Activated T-cell treated with anti-CD3 and anti-CD28 coated beads for 24 hours (primary cell): ENCODE measurements around the gene ZNF81.
A peak's percentile ranks its signal among the peaks of the same experiment; 100 is the strongest.
"Not testable (repeated sequence)": the region's sequence is repeated elsewhere in the genome, so short reads cannot be mapped to it uniquely, and the experiment has no call there.

Source experiments
- DNase-seq: peaks from one replicate; pipeline ENCODE4 v3.0.0-alpha.2; 2020; ENCODE audit warnings: low read depth

ZNF81 gene

DNA sequence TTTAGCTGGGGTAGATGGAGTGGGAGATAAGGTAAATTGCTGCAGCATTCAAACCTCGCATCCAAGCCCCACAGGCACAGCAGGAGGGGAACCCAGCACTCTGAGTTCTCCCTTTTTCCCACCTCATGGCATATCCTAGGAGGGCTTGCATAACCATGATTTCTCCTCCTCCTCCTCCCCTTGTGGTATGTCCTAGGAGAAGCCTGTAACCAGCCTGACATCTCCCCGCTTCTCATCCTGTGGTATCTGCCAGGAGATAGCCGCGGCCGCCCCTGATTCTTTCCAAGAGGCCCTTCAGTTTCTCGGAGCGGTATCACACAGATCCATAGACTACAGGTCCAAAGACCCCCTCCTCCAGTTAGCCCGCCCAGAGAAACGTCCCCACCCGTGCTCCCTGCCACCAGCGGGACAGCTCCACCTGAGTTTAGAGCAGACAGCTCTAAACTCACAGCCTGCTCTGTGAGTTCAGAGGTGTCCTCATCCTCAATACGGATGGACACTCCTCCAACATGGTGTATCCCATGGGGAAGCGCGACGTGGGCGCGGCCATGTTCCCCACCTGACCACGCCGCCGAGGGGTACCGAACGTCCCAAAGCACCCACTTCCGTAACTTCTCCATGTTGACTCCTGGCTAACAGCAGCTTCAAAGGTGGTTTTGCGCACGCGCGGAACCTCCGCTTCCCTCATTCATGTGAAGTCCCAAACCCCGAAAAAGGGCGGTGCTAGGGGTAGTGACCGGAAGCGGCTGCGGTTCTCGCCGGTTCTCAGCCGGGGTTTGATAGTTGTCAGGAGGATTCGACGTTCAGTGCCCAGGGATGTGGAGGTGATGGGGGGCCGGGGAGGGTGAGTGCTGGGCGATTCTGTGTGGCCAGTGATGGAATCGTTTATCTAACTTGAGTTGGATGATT lies at the start of gene ZNF81:
Gene ZNF81 (plus strand): TSS at position 739 of the 909 bp plus-strand sequence. CDS start 9,366 bp downstream, outside the sequence.
- DNase-seq: peak; percentile 83

DNA sequence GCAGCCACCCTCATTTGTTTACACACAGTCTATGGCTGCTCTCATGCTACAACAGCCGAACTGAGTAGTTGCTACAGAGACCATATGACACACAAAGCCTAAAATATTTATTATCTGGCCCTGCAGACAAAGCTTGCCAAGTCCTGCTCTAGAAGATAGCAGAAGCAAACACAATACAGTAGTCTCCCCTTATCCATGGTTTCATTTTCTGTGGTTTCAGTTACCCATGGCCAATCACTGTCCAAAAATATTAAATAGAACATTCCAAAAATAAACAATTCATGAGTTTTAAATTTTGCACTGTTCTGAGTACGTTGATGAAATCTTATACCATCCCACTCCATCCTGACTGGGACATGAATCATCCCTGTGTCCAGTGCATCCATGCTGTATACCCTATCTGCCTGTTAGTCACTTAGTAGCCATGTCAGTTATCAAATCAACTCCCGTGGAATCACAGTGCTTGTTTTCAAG lies 40.2 kb upstream of the ZNF81 start:
- DNase-seq: no peak

DNA sequence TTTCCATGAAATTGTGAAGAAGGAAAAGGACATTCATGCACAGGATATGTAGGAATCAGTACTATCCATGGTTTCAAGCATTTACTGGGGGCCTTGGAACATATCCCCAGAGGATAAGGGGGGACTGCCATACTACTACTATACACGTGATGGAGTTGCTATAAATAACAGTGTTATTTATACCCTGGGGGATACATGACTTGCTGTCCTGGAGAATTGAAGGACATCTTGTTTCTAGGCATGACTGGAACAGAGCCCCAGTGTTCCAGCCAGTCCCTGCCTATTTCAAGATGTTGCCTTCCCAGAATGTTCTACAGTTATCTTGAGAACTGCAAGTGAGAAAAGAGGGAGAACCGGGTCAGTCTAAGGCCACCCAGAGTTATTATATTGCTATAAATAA lies 39.6 kb upstream of the ZNF81 start:
- no peak for DNase-seq

DNA sequence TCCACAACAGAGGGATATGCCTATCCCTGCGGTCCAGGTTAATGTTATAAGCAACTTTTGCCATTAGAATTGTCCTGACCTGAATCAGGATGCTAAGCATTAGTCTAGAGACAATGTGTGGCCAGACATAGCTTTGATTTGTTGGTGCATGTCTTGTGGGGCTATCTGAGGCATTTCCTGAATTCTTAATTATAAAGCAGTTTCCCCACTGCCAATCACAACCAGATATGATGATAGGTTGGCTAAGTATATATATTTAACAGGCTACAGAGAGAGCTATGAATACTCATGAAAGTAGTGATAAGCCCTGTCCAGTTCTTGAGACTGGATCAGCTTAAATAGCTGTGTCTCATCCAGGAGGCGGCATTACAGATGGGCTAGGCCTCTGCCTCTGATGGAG lies 37.8 kb upstream of the ZNF81 start:
- DNase-seq: no peak

DNA sequence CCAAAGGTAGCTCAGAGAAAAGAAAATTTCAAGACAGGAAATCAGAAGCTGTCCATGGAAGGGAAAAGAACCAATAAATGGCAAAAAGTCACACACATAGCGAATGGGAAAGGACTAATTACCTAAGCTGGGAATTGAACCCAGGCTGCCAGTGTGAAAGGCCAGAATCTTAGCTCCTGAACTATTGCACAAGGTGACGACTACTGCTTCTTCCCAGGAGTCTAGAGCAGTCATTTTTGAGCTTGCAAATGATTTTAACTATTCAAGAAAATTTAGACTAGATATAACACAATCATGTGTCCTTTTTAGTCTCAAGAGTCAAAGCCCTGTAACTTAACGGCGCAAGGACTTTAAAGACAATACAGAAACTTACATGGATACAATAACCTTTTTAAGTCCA lies 34.1 kb upstream of the ZNF81 start:
- no peak for DNase-seq

DNA sequence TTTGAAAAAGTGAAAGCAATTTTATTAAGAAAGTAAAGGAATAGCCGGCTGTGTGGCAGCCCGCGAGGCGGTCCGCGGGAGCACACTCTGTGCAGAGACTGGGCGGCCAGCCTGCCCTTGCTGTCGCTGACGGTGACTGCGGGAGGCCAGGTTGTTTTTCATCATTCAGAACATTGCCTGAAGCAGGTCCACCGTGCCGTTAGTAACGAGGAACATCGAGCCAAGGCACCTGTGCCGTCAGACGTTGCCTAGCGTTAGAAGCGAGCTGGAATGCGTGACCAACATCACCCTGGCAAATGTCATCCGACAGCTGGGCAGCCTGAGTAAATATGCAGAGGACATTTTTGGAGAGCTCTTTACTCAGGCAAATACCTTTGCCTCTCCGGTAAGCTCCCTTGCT lies 33.6 kb upstream of the ZNF81 start:
- DNase-seq: not testable (repeated sequence)

DNA sequence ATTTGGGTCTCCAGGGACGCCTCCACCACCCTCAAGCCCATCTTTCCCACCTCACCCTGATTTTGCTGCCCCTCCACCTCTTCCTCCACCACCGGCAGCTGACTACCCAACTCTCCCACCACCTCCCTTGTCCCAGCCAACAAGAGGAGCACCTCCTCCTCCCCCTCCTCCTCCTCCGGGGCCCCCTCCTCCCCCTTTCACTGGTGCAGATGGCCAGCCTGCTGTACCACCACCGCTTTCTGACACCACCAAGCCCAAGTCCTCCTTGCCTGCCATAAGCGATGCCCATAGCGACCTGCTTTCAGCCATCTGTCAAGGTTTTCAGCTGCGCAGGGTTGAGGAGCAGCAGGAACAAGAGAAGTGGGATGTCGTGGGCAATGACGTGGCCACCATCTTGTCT lies 32.4 kb upstream of the ZNF81 start:
- DNase-seq: no peak

DNA sequence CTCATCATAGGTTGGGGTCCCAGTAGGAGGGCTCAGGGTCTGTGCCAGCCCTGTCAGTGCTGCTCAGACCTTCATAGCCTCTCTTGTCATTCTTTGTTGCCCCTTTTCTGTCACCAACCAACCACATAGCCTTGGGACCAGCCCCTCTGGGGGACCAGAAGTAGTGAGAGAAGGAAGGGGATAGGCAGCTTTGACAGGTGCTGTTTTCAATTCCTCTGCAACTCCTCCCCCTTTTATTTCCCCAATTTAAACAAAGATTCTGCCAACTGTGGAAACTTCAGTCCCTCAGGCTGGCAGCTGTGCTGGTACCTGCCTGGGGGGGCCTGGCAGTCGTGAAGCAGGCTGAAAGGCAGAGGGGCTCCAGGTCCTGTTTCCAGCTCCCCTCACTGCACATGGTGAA lies 30.9 kb upstream of the ZNF81 start:
- not testable (repeated sequence) for DNase-seq

DNA sequence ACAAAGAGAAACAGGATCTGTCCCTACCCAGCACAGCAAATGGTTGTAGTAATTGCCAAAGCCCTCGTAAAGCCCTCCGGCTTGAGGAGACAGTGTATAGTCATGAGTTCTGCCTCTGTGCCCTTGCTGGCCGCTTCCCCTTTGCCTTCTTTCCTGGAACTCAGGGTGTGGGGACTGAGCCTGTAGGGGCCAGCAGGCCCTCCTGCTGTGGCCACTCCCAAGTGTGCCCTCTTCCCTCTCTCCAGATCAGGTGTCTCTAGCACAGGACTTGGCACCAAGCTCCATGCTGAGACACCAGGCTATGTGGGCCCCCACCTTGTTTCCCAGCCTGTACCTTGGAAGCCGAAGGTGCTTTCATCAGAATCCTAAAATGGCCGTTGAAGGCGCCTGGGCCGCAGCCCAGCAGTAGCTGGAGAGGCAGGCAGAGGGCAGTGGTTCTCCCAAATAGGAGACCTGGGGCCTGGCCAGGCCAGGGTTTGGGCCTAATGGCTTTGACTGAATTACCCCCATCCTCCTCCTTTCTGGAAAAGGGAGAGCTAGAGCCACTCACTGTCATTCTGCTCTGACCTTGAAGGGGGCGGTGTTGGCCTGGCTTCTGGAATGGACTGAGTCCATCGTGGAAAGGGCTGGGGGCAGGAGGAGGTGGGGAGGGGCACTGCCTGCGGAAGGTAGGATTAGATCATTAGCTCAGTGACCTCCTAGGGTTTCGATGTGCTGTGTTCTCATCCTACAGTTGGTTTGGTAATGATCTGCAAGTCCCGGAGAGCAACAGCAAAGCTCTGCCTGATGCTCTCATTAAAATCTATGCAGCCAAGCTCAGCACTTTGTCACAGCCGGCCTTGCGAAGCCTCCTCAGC lies 30.1 kb upstream of the ZNF81 start:
- DNase-seq: not testable (repeated sequence)

DNA sequence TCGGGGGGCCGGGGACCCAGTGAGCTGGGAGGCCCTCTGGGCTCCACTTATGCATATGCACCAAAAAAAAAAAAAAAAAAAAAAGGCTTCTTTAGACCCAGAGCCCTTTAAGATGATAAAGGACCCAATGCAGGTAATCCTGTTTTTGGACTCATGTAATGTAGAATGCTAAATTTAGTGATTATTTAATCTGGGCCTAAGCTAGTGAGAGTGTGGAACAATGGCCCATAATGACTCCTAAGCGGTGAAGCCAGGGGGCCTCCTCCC lies 29.5 kb upstream of the ZNF81 start:
- DNase-seq: not testable (repeated sequence)

DNA sequence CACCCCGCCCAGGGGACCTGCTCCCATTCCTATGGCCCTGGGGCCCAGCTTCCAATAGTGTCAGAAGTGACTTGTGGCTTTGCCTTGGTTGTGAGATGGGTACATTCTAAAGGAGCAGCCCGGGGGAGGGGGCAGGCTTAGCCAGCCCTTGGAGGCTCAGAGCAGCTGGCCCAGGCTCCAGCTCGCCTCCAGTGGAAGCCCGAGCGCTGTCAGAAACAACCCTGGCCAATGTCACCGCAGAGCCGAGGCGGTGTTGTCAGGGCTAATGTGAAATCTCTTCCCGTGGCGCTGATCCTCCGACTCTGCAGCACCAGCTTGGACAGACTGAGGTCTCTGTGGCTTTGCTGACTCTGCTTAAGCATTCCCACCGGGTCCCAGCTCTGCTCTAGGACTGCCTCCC lies 29.2 kb upstream of the ZNF81 start:
- no peak for DNase-seq

DNA sequence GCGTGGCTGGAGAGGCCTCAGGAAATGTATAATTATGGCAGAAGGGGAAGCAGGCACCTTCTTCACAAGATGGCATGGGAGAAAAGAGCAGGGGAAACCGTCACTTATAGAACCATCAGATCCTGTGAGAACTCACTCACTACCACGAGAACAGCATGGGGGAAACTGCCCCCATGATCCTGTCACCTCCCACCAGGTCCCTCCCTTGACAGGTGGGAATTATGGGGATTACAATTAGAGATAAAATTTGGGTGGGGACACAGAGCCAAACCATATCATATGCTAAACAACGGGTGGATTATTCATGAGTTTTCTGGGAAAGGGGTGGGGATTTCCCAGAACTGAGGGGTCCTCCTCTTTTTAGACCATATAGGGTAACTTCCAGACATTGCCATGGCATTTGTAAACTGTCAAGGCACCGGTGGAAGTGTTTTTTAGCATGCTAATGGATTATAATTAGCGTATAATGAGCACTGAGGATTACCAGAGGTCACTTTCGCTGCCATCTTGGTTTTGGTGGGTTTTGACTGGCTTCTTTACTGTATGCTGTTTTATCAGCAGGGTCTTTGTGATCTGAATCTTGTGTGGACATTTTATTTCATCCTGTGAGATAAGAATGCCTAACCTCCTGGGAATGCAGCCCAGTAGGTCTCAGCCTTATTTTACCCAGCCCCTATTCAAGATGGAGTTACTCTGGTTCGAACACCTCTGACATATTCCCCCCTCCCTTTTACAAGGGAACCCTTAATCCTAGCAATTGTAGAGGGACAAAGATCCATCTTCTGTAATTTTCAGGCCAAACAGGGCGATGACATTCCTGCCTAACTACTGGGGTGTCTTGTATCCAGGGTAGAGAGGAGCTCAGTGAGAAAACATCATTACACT lies 27.6 kb upstream of the ZNF81 start:
- no peak for DNase-seq

DNA sequence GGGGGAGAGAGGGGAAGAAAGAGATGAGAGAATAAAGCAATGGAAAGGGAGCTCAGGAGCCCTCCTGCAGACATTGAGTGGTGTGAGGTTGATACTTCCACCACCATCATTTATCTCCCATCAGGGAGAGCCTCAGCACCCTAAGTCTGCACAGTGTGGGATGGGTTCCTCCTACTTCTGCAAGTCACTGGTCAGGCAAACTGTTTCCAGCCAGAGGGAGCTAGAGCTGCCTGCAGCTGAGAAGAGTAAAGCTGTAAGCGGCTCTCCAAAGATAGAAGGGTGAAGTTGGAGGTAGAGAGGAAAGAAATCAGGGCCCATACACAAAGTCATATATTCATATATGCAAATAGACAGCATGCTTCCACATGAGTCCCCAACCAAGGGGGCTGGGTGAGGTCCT lies 21.9 kb upstream of the ZNF81 start:
- no peak for DNase-seq

DNA sequence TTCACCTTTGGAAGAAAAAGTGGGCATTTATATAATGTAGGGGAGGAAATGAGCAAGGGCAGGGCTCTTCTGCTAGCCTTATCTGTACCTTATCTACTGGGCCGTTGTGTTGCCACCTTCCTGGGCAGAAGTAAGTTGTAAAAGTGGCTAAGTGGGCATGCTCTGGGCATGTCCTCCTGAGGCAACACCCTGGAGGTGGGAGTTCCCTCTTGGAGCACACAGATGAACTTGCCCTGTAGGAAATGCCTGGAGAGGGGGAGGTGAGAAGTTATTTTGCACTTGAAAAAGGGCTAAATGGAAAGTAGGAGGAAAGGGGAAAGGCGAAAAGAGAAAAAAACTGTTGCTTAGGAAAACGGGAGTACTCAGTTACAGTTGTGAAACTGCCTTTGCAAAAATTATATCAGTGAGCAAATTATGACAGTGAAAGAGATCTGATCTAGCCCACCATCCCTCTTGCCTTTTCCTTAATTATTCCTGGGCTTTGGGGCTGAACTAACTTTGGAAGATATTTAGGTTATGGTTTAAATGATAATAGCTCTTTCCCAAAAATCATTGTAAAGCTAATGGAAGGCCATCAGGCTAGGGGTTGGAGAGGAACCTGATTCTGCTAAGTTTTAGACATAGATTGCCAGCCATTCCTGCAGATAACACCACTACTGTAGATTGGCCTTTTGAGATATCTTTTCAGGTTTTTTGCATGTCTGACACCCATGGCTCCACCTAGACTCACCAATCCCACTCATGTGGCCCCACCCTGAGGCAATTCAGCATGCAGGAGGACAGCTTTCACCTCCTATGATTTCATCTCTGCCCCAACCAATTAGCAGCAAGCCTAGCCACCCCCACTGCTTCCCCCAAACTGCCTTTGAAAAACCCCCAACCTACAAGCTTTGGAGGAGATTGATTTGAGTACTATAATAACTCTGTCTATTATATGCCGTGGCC lies 20.5 kb upstream of the ZNF81 start:
- no peak for DNase-seq

DNA sequence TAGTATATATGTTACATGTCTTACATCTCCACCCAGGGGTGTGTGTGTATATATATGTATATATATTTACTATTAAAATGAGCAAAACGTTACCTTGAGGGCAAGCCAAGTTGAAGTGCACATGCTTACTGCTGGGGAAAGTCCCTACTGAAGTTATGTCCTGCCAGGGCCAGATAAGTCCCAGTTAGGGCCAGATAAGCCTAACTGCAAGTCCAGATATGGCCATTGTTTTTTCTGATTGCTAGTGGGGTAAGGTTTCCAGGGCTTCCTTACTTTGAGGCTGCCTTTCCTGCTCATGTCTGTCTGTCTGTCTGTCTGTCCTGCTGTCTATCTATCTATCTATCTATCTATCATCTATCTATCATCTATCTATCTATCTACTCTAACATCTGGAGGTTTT lies 19.3 kb upstream of the ZNF81 start:
- no peak for DNase-seq

DNA sequence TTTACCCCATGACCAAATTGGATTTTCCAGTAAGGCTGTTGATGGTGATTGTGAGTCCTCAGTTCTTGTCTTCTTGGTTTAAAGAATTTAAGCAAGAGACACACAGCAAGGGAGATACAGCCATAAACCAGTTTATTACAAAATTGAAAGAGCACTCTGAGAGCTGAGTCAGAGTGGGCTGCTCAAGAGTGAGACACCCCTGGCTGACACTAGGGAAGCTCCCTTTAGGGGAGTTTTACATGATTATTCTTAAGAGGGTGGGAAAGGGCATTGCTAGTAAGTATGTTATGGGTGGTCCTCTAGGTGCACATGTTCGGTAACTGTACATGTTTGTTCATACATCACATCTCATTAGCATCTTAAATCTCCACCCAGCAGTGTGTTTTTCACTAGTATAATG lies 18.8 kb upstream of the ZNF81 start:
- DNase-seq: no peak

DNA sequence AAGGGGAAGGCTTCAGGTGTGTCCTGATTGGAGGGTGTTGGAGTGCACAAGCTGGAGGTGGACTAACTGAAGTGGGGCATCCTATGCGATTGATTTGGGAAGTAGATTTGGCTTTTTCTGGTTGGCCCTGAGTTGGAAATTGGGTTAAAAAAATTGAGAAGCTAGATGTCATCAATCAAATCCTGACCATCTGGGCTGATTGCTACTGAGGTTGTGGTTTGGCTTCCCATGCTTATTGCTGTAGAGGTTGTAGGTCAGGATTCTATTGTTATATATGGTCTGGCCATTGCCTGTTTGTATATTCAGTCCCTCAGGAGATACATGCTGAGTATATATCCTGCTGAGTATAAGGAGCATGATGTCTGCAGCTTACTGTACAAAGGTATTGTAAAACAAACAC lies 7.7 kb upstream of the ZNF81 start:
- no peak for DNase-seq

DNA sequence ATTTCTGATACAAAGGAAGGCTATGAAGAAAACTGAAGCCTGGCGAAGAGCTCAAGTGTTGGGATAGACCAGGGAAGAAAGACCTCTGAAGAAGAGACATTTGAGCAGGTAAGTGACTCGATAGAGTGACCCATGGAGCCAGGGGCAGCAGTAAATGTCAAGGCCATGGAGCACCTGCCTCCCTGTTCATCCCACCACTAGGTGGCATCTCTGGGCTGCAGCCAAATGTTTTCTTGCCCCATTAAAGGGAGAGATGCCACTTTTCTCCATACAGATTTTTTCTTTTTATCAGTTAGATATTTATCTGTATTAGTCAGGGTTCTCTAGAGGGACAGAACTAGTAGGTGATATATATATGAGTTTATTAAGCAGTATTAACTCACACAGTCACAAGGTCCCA lies 4.9 kb upstream of the ZNF81 start:
- DNase-seq: peak; percentile 11

DNA sequence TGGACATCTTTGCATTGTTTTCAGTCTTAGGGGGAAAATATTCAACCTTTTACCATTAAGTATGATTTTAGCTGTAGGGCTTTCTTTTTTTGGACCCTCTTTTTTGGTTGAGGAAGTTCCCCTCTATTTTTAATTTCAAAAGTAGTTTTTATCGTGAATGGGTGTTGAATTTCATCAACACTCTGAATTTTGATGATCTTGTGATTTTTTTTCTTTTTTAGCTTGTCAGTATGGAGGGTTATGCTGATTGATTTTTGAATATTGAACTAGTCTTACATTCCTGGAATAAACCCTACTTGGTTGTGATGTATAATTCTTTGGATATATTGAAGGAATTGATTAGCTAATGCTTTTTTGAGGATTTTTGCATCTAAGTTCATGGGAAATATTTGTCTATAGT lies 1.7 kb downstream of the ZNF81 start:
- DNase-seq: no peak

DNA sequence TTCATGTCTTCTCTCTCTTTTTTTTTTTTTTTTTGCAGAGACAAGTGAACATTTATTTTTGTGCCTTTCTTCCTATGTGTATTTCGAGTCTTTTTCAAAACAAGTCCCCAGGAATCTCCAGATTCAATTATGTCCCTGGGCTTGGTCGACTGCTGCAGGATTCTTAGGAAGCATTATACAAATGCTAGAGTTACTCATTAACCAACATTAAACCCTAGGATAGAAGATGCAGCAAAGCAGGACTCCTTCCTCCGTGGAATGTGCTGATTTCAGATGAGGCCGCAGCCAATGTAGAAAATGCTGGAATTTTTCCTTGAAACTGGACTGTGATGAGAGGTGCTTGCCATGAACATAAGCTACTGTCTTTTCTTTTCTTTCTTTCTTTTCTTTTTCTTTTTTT lies 3.4 kb downstream of the ZNF81 start:
- no peak for DNase-seq

DNA sequence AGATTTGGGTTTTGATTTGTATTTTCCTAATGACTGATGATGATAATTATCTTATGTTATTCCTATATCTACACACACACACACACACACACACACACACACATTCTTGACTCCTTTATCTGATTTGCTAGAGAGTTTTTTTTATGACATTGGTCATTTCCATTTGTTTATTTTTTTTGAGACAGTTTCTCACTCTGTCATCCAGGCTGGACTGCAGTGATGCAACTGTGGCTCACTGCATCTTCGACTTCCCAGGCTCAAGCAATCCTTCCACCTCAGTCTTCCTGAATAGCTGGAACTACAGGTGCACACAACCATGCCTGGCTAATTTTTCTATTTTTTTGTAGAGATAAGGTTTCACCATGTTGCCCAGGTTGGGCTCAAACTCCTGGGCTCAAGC lies 6.7 kb downstream of the ZNF81 start:
- no peak for DNase-seq
